HL-60 (cell line): ENCODE data around the gene KCNH2.

ENCODE experiments used
- GABPA ChIP-seq: IDR thresholded peaks from 2 replicates; pipeline ENCODE4 v1.6.1; 2012; ENCODE audit warnings: low read depth
- POLR2AphosphoS5 ChIP-seq: IDR thresholded peaks from 2 replicates; pipeline ENCODE4 v1.6.1; 2012; ENCODE audit warnings: low read depth
- TF ChIP-seq, protein P1 (sequence below): IDR thresholded peaks from 2 replicates; pipeline ENCODE4 v1.6.1; 2012; ENCODE audit warnings: low read depth; ENCODE audit not compliant: insufficient replicate concordance
- TF ChIP-seq, protein P2 (sequence below): IDR thresholded peaks from one replicate; pipeline ENCODE4 v1.5.1; 2011; ENCODE audit warnings: low read length, control low read depth, inconsistent platforms; ENCODE audit not compliant: insufficient read depth

DNA sequence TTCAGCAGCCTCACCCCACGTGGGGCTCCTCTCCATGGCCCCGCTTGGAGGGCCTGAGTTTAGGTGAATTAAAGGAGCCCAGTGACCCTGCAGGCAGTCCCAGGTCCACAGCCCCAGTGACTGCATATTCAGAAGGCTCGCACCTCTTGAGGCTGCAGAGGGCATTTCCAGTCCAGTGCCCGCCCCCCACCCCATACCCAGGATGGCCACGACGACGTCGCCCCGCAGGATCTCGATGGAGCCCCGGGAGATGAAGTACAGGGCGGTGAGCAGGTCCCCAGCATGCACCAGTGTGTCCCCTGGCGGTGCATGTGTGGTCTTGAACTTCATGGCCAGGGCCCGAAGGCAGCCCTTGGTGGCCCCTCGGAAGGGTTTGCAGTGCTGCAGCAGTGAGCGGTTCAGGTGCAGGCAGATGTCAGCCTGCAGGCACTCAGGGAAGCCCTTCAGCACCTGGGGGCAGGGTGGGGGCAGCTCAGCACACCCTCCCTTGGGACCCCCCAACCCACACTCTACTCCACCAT, 28.1 kb downstream of the KCNH2 start:
- TF ChIP-seq, protein P1, sequence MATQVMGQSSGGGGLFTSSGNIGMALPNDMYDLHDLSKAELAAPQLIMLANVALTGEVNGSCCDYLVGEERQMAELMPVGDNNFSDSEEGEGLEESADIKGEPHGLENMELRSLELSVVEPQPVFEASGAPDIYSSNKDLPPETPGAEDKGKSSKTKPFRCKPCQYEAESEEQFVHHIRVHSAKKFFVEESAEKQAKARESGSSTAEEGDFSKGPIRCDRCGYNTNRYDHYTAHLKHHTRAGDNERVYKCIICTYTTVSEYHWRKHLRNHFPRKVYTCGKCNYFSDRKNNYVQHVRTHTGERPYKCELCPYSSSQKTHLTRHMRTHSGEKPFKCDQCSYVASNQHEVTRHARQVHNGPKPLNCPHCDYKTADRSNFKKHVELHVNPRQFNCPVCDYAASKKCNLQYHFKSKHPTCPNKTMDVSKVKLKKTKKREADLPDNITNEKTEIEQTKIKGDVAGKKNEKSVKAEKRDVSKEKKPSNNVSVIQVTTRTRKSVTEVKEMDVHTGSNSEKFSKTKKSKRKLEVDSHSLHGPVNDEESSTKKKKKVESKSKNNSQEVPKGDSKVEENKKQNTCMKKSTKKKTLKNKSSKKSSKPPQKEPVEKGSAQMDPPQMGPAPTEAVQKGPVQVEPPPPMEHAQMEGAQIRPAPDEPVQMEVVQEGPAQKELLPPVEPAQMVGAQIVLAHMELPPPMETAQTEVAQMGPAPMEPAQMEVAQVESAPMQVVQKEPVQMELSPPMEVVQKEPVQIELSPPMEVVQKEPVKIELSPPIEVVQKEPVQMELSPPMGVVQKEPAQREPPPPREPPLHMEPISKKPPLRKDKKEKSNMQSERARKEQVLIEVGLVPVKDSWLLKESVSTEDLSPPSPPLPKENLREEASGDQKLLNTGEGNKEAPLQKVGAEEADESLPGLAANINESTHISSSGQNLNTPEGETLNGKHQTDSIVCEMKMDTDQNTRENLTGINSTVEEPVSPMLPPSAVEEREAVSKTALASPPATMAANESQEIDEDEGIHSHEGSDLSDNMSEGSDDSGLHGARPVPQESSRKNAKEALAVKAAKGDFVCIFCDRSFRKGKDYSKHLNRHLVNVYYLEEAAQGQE: no peak
- TF ChIP-seq, protein P2, sequence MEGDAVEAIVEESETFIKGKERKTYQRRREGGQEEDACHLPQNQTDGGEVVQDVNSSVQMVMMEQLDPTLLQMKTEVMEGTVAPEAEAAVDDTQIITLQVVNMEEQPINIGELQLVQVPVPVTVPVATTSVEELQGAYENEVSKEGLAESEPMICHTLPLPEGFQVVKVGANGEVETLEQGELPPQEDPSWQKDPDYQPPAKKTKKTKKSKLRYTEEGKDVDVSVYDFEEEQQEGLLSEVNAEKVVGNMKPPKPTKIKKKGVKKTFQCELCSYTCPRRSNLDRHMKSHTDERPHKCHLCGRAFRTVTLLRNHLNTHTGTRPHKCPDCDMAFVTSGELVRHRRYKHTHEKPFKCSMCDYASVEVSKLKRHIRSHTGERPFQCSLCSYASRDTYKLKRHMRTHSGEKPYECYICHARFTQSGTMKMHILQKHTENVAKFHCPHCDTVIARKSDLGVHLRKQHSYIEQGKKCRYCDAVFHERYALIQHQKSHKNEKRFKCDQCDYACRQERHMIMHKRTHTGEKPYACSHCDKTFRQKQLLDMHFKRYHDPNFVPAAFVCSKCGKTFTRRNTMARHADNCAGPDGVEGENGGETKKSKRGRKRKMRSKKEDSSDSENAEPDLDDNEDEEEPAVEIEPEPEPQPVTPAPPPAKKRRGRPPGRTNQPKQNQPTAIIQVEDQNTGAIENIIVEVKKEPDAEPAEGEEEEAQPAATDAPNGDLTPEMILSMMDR: no peak
- TF ChIP-seq POLR2AphosphoS5: no peak
- no peak for TF ChIP-seq GABPA
